ENCODE measurements around the gene PEMT. TPM values are rescaled to one million over a fixed set of nuclear protein-coding genes. Genes with fewer than 3 reads are reported as not detected.

Gene PEMT
- total RNA-seq, 4 donors from 2014 or later, result 29.9 to 47.5 (median 44.3) TPM

- 82 to 86% methylated on average over 8 of the region's 8 CpGs for WGBS, 2 donors
- TF ChIP-seq POLR2A (IDR thresholded peaks at IDR 0.05) (no peak), CTCF (IDR thresholded peaks at IDR 0.05) (no peak)
- intact Hi-C loops (cut with DNase I; ENCODE audit: low total_unique reads), result no loop called here
- H3K4me3 ChIP-seq (ENCODE audit: low read depth, poor library complexity, severe bottlenecking), result no peak overlapping the region
- DNase-seq (ENCODE audit: low spot score in 2 of 2), result no peak
Measured at GRCh38 chr17:17579691-17580090, 11.8 kb downstream of the PEMT start.

DNA sequence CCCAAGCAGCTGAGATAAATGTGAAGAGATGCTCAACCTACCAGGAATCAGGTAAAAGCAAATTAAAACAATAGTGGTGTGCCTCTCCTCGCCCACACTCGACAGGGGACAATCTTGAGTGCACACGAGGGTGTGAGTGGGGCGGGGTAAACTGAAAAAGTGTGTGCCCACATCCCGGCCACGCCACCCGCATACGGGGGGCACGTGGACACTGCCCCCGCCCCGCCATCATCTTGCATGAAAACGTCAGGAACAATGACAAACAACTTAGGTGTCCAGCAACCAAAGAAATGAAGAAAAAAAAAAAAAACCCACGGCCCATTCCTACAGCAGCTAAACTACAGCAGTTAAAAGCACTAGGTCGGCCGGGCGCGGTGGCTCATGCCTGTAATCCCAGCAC, 14.1 kb downstream of the PEMT start:
- intact Hi-C loops (cut with DNase I; ENCODE audit: low total_unique reads), result no loop called here
- TF ChIP-seq CTCF (IDR thresholded peaks at IDR 0.05) (no peak), POLR2A (IDR thresholded peaks at IDR 0.05) (no peak)
- no peak for DNase-seq (ENCODE audit: low spot score in 2 of 2)
- 88 to 90% methylated on average over 17 of the region's 17 CpGs for WGBS, 2 donors
- H3K4me3 ChIP-seq (ENCODE audit: low read depth, poor library complexity, severe bottlenecking), result no peak overlapping the region

DNA sequence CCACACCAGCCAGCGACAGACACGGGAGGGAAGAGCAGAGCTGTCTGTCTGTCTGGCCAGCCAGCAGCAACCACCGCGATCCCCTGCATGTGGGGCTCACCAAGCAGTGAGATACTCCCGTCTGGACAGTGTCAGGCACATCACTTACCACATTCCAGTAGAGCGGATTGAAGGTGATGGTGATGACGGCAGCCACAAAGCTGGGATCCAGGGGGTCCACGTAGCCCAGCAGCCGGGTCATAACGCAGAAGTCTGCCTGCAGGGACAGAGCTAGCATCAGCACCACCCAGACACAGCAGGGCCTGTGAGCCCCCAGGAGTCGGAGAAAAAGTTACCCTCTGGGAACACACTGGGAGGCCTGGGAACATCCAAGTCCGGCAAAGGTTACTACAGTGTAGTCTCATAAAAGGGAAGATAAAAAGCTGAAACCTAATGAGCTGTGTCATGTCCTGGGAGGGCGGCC, 14.7 kb downstream of the PEMT start:
- intact Hi-C loops (cut with DNase I; ENCODE audit: low total_unique reads), result no loop called here
- no peak overlapping the region for H3K4me3 ChIP-seq (ENCODE audit: low read depth, poor library complexity, severe bottlenecking)
- WGBS, 2 donors, result 83 to 86% methylated on average over 13 of the region's 13 CpGs
- DNase-seq (ENCODE audit: low spot score in 2 of 2), result no peak
- TF ChIP-seq POLR2A (IDR thresholded peaks at IDR 0.05) (no peak), CTCF (IDR thresholded peaks at IDR 0.05) (no peak)

- H3K4me3 ChIP-seq (ENCODE audit: low read depth, poor library complexity, severe bottlenecking), result no peak overlapping the region
- 51 to 57% methylated on average over 15 to 16 of the region's 16 CpGs for WGBS, 2 donors
- TF ChIP-seq CTCF (IDR thresholded peaks at IDR 0.05), result no peak
- no peak for TF ChIP-seq POLR2A (IDR thresholded peaks at IDR 0.05)
- intact Hi-C loops (cut with DNase I; ENCODE audit: low total_unique reads), result no loop called here
- no peak for DNase-seq (ENCODE audit: low spot score in 2 of 2)
Measured at GRCh38 chr17:17575360-17576251, 15.9 kb downstream of the PEMT start.

DNA sequence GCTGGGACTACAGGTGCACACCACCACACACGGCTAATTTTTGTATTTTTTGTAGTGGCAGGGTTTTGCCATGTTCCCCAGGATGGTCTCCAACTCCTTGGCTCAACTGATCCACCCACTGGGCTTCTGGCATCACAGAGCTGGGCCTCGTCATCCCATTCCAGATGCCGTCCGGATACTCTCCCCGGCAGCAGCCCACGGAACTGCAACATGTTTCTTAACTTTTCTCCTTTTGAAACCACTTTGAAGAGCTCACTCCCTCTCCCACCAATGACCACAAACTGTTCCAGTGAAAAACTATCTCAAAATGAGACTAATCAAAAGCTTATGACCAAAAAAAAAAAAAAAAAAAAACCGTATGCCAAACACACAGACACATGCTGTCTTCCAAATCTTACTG, 17.6 kb downstream of the PEMT start:
- intact Hi-C loops (cut with DNase I; ENCODE audit: low total_unique reads), result no loop called here
- 44 to 68% methylated on average over 7 of the region's 7 CpGs for WGBS, 2 donors
- no peak for TF ChIP-seq CTCF (IDR thresholded peaks at IDR 0.05)
- TF ChIP-seq POLR2A (IDR thresholded peaks at IDR 0.05), result no peak
- no peak overlapping the region for H3K4me3 ChIP-seq (ENCODE audit: low read depth, poor library complexity, severe bottlenecking)
- DNase-seq (ENCODE audit: low spot score in 2 of 2), result peak in 1 of 2 donors; percentile 34
